ENCODE measurements around the gene AEN.

The AEN gene

DNA sequence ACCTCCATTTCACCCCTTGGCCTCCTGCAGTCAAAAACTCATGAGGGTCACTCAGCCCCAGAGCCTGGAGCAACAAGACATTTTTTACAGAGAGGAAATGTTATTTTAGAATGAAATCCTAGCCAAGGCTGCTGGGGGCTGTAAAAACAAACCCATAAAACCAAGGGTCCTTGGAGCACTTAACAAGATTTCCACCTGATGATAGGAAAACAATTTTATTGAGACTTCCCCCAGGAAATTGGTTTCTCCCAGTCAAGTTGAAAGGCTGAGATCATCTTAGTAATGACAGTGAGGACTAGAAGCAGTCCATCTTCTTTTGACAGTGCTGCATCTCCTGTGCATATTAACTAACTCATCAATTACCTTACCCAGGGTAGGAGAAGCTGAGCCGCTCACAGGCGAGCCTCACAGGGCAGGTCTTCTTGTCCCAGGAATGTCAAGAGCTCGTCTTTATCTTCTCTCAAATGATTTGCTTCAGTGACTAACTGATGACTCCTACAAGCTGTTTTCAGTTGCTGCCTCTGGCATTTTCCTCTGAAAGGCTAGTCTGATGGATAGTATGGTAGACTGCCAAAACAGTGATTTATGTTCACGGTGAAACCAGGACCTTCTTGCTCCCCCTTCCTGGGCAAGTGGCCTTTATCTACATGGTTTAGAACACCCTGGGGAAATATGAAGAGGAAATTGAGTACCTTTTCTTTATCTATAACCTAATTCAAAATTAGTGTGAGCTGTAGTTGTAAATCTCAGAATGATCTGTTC is 34.6 kb upstream of the AEN start:
- ChIA-PET POLR2A (no interaction called here), CTCF (no interaction called here)
- Histone ChIP-seq H3K4me1 (ENCODE audit: control extremely low read depth in 1 of 4, control insufficient read depth in 4 of 4, insufficient read depth in 4 of 4, low read length in 3 of 4) (no peaks in the 10 kb centered on the region), H3K9me3 (ENCODE audit: control extremely low read depth in 1 of 5, control insufficient read depth in 4 of 5, insufficient read depth in 2 of 5, low read depth in 1 of 5, low read length in 4 of 5) (peaks cover 0 to 2% (median 0%) of the 10 kb centered on the region in 5 experiments), H3K27ac (ENCODE audit: insufficient read depth in 1 of 2, low read depth in 1 of 2, low read length in 2 of 2, poor library complexity in 1 of 2, severe bottlenecking in 2 of 2) (no peak overlapping the region), H3K36me3 (ENCODE audit: control insufficient read depth in 4 of 4, insufficient read depth in 4 of 4, low read length in 3 of 4) (no peaks in the 10 kb centered on the region), H3K27me3 (replicated peaks in 2 of 5; ENCODE audit: control insufficient read depth in 4 of 5, insufficient read depth in 5 of 5, low read length in 4 of 5) (no peaks in the 10 kb centered on the region), H3K4me3 (ENCODE audit: control insufficient read depth in 1 of 7, extremely low read depth in 1 of 7, insufficient read depth in 4 of 7, low read depth in 2 of 7, low read length in 6 of 7) (no peak overlapping the region)
- no peak for DNase-seq
- WGBS (ENCODE audit: insufficient coverage) = 93% methylated on average over 3 of the region's 4 CpGs

DNA sequence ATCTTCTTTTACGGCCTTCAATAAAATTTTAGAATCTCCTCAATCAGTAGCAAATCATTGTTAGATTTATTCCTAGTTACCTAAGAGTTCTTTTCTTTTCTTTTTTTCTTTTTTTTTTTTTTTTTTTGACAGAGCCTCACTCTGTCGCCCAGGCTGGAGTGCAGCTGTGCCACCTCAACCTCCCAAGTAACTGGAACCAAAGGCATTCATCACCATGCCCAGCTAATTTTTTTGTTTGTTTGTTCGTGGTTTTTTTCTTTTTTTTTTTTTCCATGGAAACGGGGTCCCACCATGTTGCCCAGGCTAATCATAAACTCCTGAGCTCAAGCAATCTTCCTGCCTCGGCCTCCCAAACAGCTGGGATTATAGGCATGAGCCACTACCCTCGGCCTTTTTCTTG is 30.4 kb upstream of the AEN start:
- CTCF ChIA-PET = no interaction called here
- Histone ChIP-seq H3K36me3 (ENCODE audit: control insufficient read depth in 4 of 4, insufficient read depth in 4 of 4, low read length in 3 of 4) (no peaks in the 10 kb centered on the region), H3K4me3 (ENCODE audit: control insufficient read depth in 1 of 7, extremely low read depth in 1 of 7, insufficient read depth in 4 of 7, low read depth in 2 of 7, low read length in 6 of 7) (no peak overlapping the region), H3K27ac (ENCODE audit: insufficient read depth in 1 of 2, low read depth in 1 of 2, low read length in 2 of 2, poor library complexity in 1 of 2, severe bottlenecking in 2 of 2) (no peak overlapping the region), H3K9me3 (ENCODE audit: control extremely low read depth in 1 of 5, control insufficient read depth in 4 of 5, insufficient read depth in 2 of 5, low read depth in 1 of 5, low read length in 4 of 5) (no peaks in the 10 kb centered on the region), H3K27me3 (replicated peaks in 2 of 5; ENCODE audit: control insufficient read depth in 4 of 5, insufficient read depth in 5 of 5, low read length in 4 of 5) (no peaks in the 10 kb centered on the region), H3K4me1 (ENCODE audit: control extremely low read depth in 1 of 4, control insufficient read depth in 4 of 4, insufficient read depth in 4 of 4, low read length in 3 of 4) (no peaks in the 10 kb centered on the region)
- 100% methylated on average over 1 of the region's 6 CpGs for WGBS (ENCODE audit: insufficient coverage)
- no peak for DNase-seq
- POLR2A ChIA-PET = no interaction called here

DNA sequence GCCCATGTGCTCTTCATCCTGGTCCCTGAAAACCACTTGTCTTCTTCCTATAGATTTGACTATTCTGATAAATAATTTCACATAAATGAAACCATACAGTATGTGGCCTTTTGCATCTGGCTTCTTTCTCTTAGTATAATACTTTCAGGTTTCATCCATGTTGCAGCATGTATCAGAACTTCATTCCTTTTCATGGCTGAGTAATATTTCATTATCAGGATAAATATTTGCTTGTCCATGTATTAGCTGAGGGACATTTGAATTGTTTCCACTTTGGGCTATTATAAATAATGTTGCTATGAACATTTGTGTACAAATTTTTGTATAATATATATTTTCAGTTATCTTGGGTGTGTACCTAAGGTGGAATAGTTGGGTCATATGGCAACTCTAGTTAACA is 29.8 kb upstream of the AEN start:
- H3K27me3 ChIP-seq (replicated peaks in 2 of 5; ENCODE audit: control insufficient read depth in 4 of 5, insufficient read depth in 5 of 5, low read length in 4 of 5) = no peaks in the 10 kb centered on the region
- ChIA-PET CTCF (no interaction called here), POLR2A (no interaction called here)
- no peaks in the 10 kb centered on the region for H3K36me3 ChIP-seq (ENCODE audit: control insufficient read depth in 4 of 4, insufficient read depth in 4 of 4, low read length in 3 of 4)
- no peaks in the 10 kb centered on the region for H3K4me1 ChIP-seq (ENCODE audit: control extremely low read depth in 1 of 4, control insufficient read depth in 4 of 4, insufficient read depth in 4 of 4, low read length in 3 of 4)
- no peak for DNase-seq
- H3K27ac ChIP-seq (ENCODE audit: insufficient read depth in 1 of 2, low read depth in 1 of 2, low read length in 2 of 2, poor library complexity in 1 of 2, severe bottlenecking in 2 of 2) = no peak overlapping the region
- H3K9me3 ChIP-seq (ENCODE audit: control extremely low read depth in 1 of 5, control insufficient read depth in 4 of 5, insufficient read depth in 2 of 5, low read depth in 1 of 5, low read length in 4 of 5) = no peaks in the 10 kb centered on the region
- H3K4me3 ChIP-seq (ENCODE audit: control insufficient read depth in 1 of 7, extremely low read depth in 1 of 7, insufficient read depth in 4 of 7, low read depth in 2 of 7, low read length in 6 of 7) = no peak overlapping the region

DNA sequence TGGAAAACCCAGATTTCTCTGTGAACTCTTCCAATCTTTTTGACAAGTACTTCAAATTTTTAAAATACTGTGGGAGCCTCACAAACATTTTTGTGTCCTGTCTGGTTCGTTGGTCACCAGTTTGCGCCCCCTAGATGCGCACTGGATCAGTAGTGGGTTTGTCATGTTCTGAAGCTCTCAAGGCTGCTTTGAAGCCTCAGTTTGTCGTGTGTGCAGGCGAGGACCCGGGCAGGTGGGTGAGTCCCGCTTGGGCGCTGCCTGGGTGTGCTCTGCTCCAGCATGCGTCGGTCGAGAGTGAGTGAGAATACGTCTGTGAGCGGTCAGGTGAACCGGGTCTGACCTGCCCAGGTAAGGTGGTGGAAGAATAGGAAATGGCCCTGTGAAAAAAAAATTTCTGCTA is 17.3 kb upstream of the AEN start:
- 22% methylated on average over 8 of the region's 14 CpGs for WGBS (ENCODE audit: insufficient coverage)
- Histone ChIP-seq H3K27me3 (replicated peaks in 2 of 5; ENCODE audit: control insufficient read depth in 4 of 5, insufficient read depth in 5 of 5, low read length in 4 of 5) (peaks cover 23 to 71% (median 43%) of the 10 kb centered on the region in 5 experiments), H3K27ac (ENCODE audit: insufficient read depth in 1 of 2, low read depth in 1 of 2, low read length in 2 of 2, poor library complexity in 1 of 2, severe bottlenecking in 2 of 2) (no peak overlapping the region), H3K4me3 (ENCODE audit: control insufficient read depth in 1 of 7, extremely low read depth in 1 of 7, insufficient read depth in 4 of 7, low read depth in 2 of 7, low read length in 6 of 7) (no peak overlapping the region), H3K4me1 (ENCODE audit: control extremely low read depth in 1 of 4, control insufficient read depth in 4 of 4, insufficient read depth in 4 of 4, low read length in 3 of 4) (peaks cover 0 to 17% (median 9%) of the 10 kb centered on the region in 4 experiments), H3K36me3 (ENCODE audit: control insufficient read depth in 4 of 4, insufficient read depth in 4 of 4, low read length in 3 of 4) (no peaks in the 10 kb centered on the region), H3K9me3 (ENCODE audit: control extremely low read depth in 1 of 5, control insufficient read depth in 4 of 5, insufficient read depth in 2 of 5, low read depth in 1 of 5, low read length in 4 of 5) (no peaks in the 10 kb centered on the region)
- ChIA-PET POLR2A (no interaction called here), CTCF (interaction anchor here (1.1 kb wide), 1 partner anchor 16 kb away, joined by 3 read pairs; no protein-coding TSS in a partner anchor)
- no peak for DNase-seq

DNA sequence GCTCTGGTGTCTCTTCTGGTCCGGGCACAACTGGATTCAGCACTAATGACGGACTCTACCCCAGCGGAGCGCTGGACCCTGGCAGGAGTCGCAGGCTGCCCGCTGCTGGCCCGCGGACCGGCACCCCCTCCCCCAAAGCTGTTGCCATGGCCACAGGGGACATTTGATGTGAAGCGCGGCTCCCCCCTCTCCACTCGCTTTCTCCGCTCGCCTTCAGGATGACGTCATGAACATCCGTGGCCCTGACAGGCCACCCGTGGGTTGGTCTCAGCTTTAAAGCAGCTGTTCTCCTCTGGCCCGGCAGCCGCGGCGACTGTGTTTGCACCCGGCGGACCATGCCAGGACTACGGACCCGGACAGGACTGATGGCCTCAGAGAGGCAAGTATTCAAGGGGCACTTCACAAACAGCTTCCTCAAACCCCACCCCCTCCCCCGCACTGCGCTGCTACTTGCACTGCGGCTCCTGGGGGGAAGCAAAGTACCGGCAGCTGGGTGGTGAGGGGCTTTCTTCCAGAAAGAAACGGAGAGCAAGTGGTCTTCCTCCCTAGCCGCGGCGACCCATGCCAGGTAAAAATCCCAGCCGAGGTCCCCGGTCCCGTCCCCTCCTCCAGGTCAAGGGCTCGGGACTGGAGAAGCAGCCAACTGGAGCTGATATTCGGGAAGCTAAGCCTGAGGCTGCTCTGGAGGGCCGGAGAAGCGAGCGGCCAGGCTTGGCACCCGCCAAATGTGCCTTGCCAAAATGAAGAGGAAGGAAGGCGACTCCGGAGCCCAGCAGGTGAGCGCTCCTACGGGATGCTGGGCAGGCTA is 16.6 kb upstream of the AEN start:
- Histone ChIP-seq H3K27ac (ENCODE audit: insufficient read depth in 1 of 2, low read depth in 1 of 2, low read length in 2 of 2, poor library complexity in 1 of 2, severe bottlenecking in 2 of 2) (no peak overlapping the region), H3K9me3 (ENCODE audit: control extremely low read depth in 1 of 5, control insufficient read depth in 4 of 5, insufficient read depth in 2 of 5, low read depth in 1 of 5, low read length in 4 of 5) (no peaks in the 10 kb centered on the region), H3K4me3 (ENCODE audit: control insufficient read depth in 1 of 7, extremely low read depth in 1 of 7, insufficient read depth in 4 of 7, low read depth in 2 of 7, low read length in 6 of 7) (peak overlapping the region in 2 of 7 experiments; percentile 11 to 17), H3K36me3 (ENCODE audit: control insufficient read depth in 4 of 4, insufficient read depth in 4 of 4, low read length in 3 of 4) (no peaks in the 10 kb centered on the region), H3K27me3 (replicated peaks in 2 of 5; ENCODE audit: control insufficient read depth in 4 of 5, insufficient read depth in 5 of 5, low read length in 4 of 5) (peaks cover 25 to 71% (median 43%) of the 10 kb centered on the region in 5 experiments), H3K4me1 (ENCODE audit: control extremely low read depth in 1 of 4, control insufficient read depth in 4 of 4, insufficient read depth in 4 of 4, low read length in 3 of 4) (peaks cover 0 to 17% (median 9%) of the 10 kb centered on the region in 4 experiments)
- ChIA-PET CTCF (interaction anchor here (1.1 kb wide), 1 partner anchor 15 kb away, joined by 3 read pairs; no protein-coding TSS in a partner anchor), POLR2A (no interaction called here)
- peak in 1 of 3 donors; percentile 33 for DNase-seq
- WGBS (ENCODE audit: insufficient coverage) = 2% methylated on average over 38 of the region's 46 CpGs

DNA sequence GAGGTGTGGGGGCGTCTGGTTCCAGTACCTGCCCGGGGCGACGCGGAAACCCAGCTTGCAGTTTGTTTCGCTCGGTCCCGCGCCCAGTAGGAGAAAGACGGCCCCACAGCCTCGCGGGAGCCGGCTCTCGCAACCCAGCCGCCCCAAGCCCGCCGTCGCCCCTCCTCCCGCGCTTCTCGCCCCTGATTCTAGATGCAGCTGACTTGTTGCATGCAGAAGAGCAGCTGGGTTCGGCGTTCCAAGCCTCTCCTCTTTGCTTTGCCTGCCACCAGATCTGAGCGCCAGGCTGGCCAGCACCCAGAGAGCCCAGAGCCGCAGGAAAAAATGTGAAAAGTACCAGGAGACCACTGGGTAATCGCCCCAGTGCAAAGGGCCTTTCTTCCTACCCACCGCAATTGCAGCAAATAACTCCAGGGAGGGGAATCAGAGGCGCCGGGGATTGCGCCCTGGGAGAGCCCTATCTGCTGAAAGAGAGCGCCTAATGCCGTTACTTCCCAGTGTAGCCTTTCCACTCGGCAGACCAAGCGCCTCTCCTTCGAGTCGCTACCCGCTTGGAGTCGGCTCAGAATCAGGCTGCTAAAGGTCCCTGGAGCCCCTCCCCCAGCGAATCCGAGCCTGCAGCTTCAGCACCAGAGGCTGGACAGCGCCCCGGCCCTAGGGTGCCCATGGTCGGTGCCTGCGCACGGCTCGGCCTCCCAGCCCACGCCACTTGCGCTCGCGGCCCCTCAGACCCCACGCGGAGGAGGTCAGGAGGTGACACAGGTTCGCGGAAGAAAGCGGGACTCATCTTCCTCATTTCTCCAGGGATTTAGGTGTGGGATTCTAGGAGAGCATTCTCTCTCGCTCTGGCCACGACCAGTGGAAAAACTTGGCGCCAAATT is 15.7 kb upstream of the AEN start:
- Histone ChIP-seq H3K4me1 (ENCODE audit: control extremely low read depth in 1 of 4, control insufficient read depth in 4 of 4, insufficient read depth in 4 of 4, low read length in 3 of 4) (peaks cover 0 to 19% (median 10%) of the 10 kb centered on the region in 4 experiments), H3K27me3 (replicated peaks in 2 of 5; ENCODE audit: control insufficient read depth in 4 of 5, insufficient read depth in 5 of 5, low read length in 4 of 5) (peaks cover 25 to 70% (median 44%) of the 10 kb centered on the region in 5 experiments), H3K36me3 (ENCODE audit: control insufficient read depth in 4 of 4, insufficient read depth in 4 of 4, low read length in 3 of 4) (no peaks in the 10 kb centered on the region), H3K4me3 (ENCODE audit: control insufficient read depth in 1 of 7, extremely low read depth in 1 of 7, insufficient read depth in 4 of 7, low read depth in 2 of 7, low read length in 6 of 7) (peak overlapping the region in 2 of 7 experiments; percentile 19 to 37), H3K27ac (ENCODE audit: insufficient read depth in 1 of 2, low read depth in 1 of 2, low read length in 2 of 2, poor library complexity in 1 of 2, severe bottlenecking in 2 of 2) (no peak overlapping the region), H3K9me3 (ENCODE audit: control extremely low read depth in 1 of 5, control insufficient read depth in 4 of 5, insufficient read depth in 2 of 5, low read depth in 1 of 5, low read length in 4 of 5) (no peaks in the 10 kb centered on the region)
- 5% methylated on average over 53 of the region's 58 CpGs for WGBS (ENCODE audit: insufficient coverage)
- peak in 2 of 3 donors; percentile 74 to 75 for DNase-seq
- ChIA-PET CTCF (interaction anchor here (1.1 kb wide), 1 partner anchor 14 kb away, joined by 3 read pairs; no protein-coding TSS in a partner anchor), POLR2A (no interaction called here)
